CD4-positive, alpha-beta T cell treated with Interferon alpha-2 for 1 hour (primary cell): ENCODE data around the gene DCTN4.
A peak's percentile ranks its signal among the peaks of the same experiment; 100 is the strongest.
"Not testable (repeated sequence)": the region's sequence is repeated elsewhere in the genome, so short reads cannot be mapped to it uniquely, and the experiment has no call there.

ENCODE experiments used
- DNase-seq, 2 donors: peaks; one replicate each; pipeline ENCODE4 v3.0.0-alpha.2; 2020 to 2022

Gene DCTN4

DNA sequence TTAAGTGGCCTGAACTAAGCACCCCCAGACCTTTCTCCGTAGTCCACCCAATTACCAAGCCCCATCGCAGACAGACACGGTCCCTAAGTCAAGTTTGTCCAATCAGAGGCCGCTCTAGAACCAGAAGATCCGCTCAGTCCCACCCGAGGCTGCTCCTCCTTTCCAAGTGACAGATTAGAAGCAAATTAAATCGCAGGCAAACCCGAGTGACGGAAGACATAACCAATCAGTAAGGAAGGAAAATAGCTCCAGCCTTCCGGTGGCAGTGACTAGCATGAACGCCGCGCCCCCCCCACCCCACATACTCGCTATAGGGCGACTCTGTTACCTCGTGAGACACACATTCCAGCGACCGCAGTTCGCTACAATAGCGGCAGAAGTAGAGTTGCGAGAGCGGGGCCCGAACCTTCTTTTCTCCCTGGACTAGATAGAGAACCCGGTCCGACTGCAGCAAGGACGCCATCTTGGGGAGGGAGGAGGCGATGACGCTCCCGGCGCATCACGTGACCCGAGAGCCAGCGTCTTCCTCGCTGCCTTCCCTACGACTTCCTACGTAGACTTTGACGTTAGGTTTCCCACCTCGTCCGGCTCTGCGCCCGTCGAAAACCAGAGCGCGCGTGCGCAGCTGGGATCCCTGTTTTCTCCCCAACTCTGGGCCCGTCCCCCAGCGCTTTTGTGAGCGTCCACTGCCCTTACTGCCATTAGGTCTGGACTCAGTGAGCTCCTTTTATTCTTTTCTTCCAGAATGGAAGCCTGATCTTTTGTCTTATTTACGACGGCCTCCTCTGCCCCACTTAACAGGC is at the start of gene DCTN4:
Gene DCTN4 (minus strand): TSS at position 487 of the 803 bp plus-strand sequence. CDS start 24 bp downstream, at position 463.
- DNase-seq, result peak; percentile 94 to 97

DNA sequence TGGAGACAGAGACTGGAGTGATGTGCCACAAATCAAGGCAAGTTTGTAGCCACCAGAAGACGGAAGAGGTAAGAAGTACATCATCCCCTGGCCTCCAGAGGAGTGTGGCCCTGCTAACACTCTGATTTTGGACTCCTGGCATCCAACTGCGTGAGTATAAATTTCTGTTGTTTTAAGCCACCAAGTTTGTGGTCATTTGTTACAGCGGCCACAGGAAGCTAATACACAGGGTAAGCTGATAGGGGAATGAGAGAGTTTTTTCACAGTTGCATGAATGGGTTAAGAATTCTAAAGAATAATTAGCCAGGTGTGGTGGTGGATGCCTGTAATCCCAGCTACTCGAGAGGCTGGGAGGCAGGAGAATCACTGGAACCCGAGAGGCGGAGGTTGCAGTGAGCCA is 45.6 kb upstream of the DCTN4 start:
- no peak for DNase-seq

DNA sequence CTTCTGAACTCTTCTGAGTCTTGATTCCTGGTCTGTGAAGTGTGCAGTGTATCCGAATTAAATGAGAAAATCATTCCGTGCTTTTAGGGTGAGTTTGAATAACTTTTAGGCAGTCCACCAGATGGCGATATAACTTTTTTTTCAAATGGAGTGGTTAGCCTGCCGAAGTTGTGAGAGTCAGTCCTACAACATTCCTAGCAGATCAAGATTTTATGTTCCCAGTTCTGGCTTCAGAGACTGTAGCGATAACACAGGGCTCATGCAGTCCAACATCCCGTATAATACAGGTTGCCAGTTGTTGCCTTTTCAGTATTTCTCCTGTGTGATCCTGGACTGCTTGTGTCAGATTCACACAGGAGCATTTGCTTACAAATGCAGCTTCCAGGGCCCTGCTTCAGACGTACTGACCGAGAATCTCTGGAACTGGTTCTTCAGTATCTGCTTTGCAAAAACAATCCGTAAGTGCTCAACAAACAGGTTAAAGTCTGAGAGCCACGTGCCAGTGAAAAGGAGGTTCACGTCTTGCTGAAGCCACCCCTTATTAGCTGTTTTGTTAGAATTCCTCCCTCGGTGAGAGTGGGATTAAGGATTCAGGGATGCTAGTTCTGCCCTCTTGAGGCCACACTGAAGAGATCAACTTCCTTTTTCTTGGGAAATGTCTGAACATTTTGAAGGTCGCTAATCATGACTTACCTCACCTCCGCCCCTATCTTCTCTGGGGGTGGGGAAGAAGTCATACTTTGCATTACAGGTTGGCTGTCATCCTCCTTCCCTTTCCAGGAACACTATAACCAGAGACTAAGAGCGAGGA is 42.5 kb upstream of the DCTN4 start:
- DNase-seq, result peak in 1 of 2 donors; percentile 68

DNA sequence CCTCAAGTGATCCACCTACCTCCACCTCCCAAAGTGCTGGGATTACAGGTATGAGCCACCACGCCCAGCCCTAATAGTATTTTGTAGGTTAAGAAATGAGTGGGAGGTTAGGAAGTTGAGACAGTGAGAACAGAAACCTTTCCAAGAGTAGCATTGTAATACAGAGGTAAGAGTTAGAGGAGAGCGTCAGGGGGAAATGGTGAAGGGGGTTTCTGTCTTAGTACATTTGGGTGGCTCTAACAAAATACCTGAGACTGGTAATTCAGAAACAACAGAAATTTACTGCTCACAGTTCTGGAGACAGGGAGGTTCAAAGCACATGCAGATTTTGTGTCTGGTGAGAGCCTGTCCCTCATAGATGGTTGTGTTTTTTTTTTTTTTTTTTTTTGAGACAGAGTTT is 38.6 kb upstream of the DCTN4 start:
- no peak for DNase-seq

DNA sequence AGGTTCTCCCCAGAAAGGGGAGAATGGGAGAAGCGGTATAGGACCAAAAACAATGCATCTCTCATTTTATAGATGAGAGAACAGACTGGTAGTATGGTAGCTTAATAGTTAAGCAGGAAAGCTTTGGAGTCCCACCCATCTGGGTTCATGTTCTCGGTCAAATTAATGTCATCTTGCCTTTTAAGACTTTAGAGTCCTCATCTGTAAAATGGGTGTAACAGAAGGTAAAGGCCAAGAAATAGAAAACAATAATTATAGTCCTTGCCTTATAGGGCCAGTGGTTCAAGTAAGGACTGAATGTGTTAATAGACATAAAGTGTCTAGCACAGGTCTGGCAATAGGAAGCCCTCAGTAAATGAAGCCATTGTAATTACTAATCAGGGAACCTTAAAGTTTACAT is 36.1 kb upstream of the DCTN4 start:
- no peak for DNase-seq

DNA sequence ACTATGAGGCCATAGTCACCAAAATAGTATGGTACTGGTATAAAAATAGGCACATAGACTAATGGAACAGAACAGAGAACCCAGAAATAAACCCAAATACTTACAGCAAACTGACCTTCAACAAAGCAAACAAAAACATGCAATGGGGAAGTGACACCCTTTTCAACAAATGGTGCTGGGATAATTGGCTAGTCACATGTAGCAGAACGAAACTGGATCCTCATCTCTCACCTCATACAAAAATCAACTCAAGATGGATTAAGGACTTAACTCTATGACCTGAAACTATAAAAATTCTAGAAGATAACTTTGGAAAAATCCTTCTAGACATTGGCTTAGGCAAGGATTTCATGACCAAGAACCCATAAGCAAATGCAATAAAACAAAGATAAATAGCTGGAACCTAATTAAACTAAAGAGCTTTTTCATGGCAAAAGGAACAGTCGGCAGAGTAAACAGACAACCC is 34.6 kb upstream of the DCTN4 start:
- DNase-seq, result not testable (repeated sequence)

DNA sequence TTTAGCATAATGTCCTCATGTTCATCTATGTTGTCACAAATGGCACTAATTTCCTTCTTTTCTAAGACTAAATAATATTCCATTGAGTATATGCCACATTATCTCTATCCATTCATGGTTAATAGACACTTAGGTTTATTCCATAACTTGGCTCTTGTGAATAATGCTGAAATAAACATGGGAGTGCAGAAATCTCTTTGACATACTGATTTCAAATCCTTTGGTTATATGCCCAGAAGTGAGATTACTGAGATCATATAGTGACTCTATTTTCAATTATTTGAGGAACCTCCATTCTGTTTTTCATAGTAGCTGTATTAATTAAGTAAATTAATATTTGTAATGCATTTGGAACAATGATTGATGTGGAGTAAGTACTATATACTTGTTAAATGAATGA is 32.7 kb upstream of the DCTN4 start:
- no peak for DNase-seq

DNA sequence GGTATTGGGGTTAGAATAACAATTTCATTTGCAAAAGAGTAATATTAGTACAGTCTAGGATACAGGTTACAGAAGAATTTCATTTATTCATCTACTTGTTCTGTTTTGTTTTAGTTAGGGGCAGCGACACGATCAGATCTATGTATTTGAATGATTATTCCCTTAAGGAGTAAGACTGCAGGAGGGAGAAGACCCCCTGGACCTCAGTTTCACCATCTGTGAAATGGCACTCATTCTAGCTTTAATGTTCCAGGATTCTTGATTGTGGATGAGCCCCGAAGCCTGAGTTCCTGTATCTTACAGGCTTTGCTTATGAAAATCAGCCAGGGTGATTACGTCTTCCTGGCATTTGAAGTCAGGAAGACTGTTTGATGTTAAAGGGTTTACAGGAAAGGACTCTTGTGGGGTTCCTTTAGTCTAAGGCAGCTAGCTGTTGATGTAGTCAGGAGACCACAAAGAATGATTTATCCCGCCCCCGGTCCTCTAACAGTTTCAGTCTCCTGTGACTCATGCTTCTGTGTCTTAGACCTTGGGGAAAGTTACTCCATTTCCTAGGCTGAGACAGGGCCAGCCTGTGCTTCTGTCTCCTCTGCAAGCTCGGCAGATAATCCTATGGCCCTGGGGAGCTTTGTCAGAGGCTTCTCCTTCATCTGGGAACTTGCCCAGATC is 31.3 kb upstream of the DCTN4 start:
- peak; percentile 69 to 73 for DNase-seq

DNA sequence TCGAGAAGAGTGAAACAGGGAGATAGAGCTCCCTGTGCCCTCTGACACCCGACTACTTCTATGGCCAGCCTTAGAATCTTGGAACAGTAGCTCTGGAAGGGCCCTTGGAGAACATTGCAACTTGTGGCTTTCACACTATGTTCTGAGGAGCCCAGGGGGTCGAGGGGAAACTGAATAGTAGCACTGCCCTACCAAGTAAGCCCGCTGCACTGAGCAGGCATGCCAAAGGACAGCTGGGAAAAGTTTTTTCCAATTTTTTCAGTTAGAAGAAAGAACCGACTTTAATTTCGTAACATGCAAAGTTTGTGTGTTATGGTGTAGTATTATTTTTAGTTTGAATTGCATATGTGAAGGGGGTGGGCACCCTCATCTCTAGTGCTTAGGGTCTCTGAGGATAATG is 30.6 kb upstream of the DCTN4 start:
- no peak for DNase-seq

DNA sequence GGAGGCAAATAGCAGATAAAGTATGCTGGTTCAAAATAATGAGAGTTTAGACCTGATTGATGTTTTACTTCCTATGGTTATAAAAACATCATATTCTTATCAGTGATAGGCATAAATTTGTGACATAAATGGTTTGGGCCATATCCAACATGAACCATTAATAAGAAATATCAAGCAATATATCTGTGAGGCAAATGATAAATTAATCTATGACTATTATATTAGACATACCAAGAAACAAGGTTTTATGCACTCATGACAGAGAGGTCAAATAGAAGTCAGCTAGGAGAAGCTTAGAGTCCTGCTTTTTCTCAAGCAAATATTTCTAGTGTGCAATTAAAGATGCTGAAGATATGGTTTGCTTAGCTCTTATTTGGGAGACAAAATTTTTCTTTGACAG is 30.2 kb upstream of the DCTN4 start:
- no peak for DNase-seq

DNA sequence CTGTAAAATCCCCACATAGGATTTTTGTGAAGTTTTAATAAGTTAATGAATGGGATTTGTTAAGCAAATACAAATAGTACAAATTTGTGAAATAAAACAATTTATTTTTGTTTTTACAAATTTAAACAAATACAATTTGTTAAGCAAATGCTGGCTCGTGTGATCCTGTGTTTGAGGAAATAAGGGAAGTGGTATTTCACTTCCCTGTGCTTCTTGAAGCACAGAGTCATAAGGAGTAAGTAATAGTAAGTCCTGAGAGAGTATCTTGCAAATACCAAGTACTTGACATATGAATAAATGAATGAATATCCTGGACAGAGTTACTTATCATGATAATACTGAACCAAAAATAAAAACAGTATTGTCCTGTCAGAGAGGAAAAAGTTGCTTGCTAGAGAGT is 28.8 kb upstream of the DCTN4 start:
- no peak for DNase-seq

DNA sequence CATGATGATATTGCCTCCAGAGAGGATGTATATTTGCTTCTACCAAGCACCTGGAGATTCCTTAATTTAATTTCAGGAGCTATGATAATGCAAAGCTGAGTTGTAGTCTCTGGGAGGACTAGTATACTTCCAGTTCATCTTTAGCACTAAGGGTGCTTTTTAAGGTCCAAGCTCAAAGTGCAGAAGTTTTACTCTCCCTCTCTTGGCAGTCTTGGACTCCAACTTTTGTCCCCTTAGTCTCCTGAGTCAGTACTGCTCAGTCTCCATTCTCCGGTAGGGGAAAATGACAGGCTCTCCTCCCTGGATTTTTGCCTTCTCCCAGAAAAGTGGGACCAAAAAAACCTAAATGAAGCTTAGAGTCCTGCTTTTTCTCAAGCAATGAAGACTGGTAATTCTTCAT is 28.1 kb upstream of the DCTN4 start:
- no peak for DNase-seq

DNA sequence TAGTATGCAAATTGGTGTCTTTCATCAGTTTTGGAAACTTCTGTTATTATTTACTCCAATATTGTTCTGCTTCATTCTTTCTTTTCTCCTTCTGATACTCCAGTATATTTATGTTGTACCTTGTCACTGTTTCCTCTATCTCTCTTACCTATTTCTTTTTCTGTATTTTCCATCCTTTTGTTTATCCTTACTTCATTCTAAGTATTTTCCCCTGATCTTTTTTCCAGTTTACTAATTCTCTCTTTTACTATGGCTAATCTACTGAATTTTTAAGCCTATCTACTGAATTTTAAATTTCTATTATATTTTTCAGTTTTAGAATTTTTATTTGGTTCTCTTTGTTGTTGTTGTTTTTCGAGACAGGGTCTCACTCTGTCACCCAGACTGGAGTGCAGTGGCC is 27.1 kb upstream of the DCTN4 start:
- DNase-seq, result no peak

DNA sequence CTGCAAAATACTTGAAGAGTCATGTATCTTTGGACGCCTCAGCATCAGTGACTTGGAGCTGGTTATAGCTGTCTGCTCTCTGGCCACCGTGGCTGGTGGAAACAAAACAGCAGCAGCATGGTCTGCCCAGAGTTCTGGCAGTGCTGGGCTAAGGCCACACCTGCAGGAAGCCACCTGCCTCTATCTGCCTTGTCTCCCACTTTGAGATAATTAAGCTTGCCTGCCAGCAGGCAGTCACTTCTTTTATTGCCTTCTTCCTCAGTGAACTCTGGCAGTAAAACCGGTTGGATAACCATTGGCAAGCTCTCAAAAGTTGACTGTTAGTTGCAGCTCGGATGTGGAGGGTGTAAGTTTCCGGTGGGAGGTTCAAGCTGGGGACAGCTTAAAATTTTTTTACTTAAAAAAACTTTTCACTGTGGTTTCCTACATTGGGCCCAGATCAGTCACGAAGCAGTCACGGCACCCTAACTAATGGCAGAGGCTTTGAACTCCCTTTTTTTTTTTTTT is 24.7 kb upstream of the DCTN4 start:
- DNase-seq, result peak; percentile 64 to 81

DNA sequence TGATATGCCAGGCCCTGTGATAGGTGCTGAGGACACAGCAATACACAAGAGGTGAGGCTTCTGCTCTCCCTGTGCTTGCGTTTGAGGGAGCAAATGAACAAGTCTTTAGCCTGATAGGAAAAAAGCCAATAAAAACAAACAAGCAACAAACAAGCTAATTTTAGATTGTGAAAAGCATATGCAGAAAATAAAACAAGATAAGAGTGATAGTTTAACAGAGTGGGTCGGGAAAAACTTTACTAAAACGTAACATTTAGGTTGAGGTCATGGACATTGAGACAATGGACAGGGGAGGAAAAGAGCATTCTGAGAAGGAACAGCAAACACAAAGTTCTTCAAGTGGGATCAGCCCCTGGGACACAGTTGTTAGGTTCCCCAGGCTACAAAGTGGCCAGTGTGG is 24.0 kb upstream of the DCTN4 start:
- DNase-seq, result no peak

DNA sequence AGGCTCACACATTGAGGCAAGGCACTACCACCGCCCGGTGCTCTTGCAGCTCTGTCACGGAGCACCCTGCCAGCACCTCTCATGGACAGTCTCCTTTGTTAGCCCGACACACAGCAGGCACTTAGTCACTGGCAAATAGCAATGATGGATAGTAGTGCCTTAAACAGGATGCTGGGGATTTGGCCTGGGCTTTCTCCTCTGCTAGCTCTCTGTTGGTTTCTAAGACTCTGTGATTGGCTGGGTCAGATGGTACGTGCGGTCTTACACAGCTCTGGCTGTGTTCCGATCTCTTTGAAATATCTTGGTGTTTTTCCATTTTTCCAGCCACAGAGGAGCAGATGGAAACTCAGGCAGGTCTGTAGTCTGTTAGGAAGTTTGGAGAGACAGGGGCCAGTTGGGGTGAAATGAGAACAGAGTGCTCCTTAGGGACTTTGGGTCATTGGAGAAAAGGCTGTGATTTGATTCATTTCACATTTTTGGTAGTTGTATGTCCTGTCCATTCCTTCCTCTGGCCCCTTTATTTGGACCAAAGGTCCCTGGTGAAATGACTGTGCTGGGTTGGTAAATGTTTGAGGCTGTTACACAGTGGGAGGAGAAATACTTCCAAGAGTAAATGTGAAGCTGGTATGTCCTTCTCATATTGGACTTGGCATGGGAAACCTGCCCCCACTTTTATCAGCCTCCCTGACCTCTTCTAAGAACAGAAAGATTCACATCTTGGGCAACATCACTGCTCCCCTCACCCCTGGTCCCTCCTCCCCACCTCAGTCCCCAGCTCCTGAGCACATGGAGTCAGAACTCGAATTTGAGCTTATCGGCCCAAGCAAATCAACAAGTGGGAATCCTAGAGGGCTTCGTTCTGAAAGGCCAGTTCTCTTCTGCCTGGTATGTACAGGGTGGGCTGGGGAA is 23.1 kb upstream of the DCTN4 start:
- no peak for DNase-seq

DNA sequence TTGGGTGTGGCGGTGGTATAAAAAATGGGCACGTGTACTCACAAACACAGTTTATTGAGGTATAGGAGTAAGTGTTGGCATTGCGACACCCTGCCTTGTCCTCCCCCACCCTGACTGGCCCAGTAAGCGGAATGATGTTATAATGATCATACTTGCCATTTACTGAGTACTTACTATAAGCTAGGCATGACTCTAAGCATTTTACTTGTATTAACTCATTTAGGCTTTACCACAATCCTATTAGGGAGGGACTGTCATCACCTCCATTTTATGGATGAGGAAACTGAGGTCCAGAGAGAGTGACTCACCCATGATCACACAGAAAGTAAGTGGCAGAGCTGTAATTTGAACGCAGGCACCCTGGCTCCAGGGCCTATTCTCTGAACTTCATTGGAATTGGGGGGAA is 22.0 kb upstream of the DCTN4 start:
- no peak for DNase-seq

DNA sequence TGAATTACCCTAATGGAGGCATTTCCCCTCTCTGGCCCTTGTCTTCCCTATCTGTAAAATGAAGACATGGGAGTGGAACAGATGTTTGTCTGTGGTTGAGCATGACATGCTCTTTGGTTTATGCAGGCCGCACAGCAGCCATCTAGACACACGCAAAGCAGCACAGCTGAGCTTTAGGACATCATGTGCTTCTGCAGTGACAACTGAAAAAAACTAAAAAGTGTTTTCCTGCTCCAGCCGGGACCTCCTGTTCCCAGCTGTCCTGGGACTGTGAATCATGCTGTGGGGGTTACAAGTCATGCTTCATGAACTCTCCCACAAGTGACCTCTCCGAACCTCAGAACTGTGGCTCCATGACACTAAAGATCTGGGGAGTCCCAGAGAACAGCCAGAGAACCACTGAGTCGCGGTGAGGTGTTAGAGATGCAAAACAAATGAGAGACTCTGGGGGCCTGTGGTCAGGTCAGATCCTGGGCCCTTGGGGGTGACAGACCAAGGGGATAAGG is 21.4 kb upstream of the DCTN4 start:
- no peak for DNase-seq

DNA sequence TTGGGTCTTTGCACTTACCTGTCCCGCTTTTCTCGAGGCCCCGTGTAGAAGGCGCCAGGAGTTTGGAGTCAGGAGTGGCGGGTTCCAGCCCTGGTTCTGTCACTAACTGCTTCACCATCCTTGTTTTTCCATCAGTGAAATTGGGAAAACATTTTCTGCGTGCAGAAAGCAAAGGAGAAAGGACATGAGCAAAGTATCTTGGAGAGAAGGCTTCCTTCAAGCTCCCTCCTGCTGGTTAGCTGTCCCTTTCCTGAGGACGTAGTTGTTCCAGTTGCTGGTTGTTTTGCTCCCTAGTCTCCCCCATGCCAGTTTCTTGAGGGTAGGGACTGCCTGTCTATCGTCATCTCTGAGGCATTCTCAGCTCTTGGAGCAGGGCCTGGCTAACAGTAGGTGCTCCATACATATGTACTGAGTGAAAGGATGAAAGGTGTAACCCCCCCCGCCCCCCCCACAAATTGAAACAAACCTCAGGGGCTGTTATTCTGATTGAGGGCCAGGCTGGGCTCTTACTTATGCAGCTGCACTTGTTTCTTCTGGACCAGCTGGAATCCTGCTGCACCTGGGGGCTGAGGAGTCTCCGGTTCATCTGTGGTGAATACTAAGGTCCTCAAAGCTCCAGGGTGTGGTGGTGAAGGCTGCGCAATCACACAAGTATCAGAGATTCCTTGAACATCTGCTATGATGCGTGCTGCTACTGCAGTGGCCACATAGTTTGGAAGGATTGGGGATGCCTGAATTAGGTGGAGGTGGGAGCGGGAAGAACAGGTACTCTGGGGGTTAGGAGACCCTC is 20.8 kb upstream of the DCTN4 start:
- DNase-seq, result no peak

DNA sequence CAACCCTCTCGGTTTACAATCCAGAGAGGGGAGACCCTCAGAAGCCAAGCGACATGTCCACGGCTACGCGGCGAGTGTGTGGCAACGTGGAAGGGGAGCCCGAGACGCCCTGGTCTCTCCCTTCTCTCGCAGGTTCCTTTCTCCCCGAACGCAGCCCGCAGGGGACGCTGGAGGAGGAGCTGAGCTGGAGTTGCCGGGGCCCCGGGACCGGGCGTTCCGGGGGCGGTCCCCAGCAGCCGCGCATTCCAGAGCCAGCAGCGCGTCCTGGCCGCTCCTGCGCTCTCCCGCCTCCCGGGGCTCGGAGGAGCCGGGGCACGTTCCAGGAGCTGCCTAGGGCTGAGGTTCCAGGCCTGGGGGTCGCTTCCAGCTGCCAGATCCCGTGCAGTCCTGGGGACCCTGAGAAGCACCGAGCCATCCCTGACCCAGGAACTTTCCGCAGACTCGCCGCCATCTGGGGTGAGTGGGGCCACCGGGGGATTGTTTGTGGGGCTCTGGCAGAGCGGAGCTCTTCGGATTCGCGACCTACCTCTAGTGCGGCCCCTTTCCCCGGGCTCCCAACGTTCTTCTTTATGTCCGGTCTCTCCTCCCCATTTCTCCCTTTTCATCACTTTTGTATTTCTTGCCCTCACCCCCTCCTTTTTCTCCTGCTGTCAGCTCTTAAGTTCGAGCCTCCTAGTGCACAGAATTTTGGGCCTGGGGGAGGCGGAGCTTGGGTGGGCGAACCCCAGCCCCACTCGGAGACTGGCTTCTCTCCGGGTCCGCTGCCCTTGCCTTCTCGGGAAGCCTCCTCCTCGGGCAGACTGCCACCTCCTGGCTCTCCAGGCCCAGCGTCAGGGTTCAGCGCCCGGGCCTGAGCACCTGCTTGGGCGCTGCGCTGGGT is 19.9 kb upstream of the DCTN4 start, which contains the start of gene SMIM3:
Gene SMIM3 (plus strand): TSS at position 241 of the 880 bp plus-strand sequence. CDS start 16,684 bp downstream, outside the sequence.
- DNase-seq, result peak; percentile 68 to 75
